HG03521 (cell line): ENCODE results near the gene RAB40B.

ENCODE experiments used
- ATAC-seq: cut with Tn5 transposase; IDR thresholded peaks from one replicate; pipeline ENCODE4 v1.9.1; 2021; ENCODE audit warnings: mild to moderate bottlenecking, moderate library complexity; ENCODE audit not compliant: unreplicated experiment

The RAB40B gene

GRCh38 chr17:82692268-82692667 is 6.2 kb downstream of the RAB40B start:
- no peak for ATAC-seq

- no peak for ATAC-seq
Observed at GRCh38 chr17:82691714-82692113, 6.8 kb downstream of the RAB40B start.

- no peak for ATAC-seq
Observed at GRCh38 chr17:82690786-82691489, 7.6 kb downstream of the RAB40B start.

- no peak for ATAC-seq
Observed at GRCh38 chr17:82689077-82689476, 9.4 kb downstream of the RAB40B start.

- ATAC-seq = no peak
Observed at GRCh38 chr17:82687871-82688270, 10.6 kb downstream of the RAB40B start.

GRCh38 chr17:82687375-82687861 is 11.1 kb downstream of the RAB40B start:
- no peak for ATAC-seq

GRCh38 chr17:82686366-82687324 is 11.9 kb downstream of the RAB40B start:
- ATAC-seq = no peak

GRCh38 chr17:82685291-82685690 is 13.2 kb downstream of the RAB40B start:
- ATAC-seq = no peak

GRCh38 chr17:82684228-82684841 is 14.2 kb downstream of the RAB40B start:
- no peak for ATAC-seq

GRCh38 chr17:82683534-82683933 is 15.0 kb downstream of the RAB40B start:
- no peak for ATAC-seq

- no peak for ATAC-seq
Observed at GRCh38 chr17:82681547-82681946, 17.0 kb downstream of the RAB40B start.

GRCh38 chr17:82679586-82680465 is 18.7 kb downstream of the RAB40B start:
- ATAC-seq = no peak

- no peak for ATAC-seq
Observed at GRCh38 chr17:82678265-82678891, 20.1 kb downstream of the RAB40B start.

GRCh38 chr17:82677353-82677925 is 21.1 kb downstream of the RAB40B start:
- no peak for ATAC-seq

- ATAC-seq = no peak
Observed at GRCh38 chr17:82675476-82676245, 22.8 kb downstream of the RAB40B start.

- no peak for ATAC-seq
Observed at GRCh38 chr17:82674656-82675475, 23.6 kb downstream of the RAB40B start.

GRCh38 chr17:82670661-82671450 is 27.6 kb downstream of the RAB40B start:
- no peak for ATAC-seq
